ENCODE results near the gene SLC16A11. TPM values are rescaled to one million over a fixed set of nuclear protein-coding genes. Genes with fewer than 3 reads are reported as not detected.
A peak's percentile ranks its signal among the peaks of the same experiment; 100 is the strongest.
"Not testable (repeated sequence)": the region's sequence is repeated elsewhere in the genome, so short reads cannot be mapped to it uniquely, and the experiment has no call there.

SLC16A11 gene
- total RNA-seq (2014; rRNA removed; shearing (Covaris generic); ENCODE audit: low replicate concordance), result not detected in 2 replicates

GRCh38 chr17:7043497-7044198, at the start of gene SLC16A11:
Gene SLC16A11 (minus strand): TSS chr17:7044092. CDS start chr17:7043513, 579 bp downstream.
- in situ Hi-C loops (cut with HindIII; ENCODE audit: low pct_unique_long_range_greater_than_20kb, low sequenced_read_pairs), result no loop called here
- DNase-seq (ENCODE audit: low read depth), result no peak

DNA sequence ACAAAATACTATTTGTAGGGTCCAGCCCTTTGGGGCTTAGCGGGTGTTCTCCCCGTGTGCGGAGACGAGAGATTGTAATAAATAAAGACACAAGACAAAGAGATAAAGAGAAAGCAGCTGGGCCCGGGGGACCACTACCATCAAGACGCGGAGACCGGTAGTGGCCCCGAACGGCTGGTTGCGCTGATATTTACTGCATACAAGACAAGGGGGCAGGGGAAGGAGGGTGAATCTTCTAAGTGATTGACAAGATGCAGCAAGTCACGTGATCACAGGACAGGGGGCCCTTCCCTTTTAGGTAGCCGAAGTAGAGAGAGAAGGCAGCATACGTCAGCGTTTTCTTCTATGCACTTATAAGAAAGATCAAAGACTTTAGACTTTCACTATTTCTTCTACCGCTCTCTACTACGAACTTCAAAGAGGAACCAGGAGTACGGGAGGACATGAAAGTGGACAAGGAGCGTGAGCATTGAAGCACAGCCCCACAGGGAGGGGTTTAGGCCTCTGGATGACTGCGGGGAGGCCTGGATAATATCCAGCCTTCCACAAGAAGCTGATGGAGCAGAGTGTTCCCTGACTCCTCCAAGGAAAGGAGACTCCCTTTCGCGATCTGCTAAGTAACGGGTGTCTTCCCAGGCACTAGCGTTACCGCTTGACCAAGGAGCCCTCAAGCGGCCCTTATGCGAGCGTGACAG, 47.6 kb upstream of the SLC16A11 start:
- in situ Hi-C loops (cut with HindIII; ENCODE audit: low pct_unique_long_range_greater_than_20kb, low sequenced_read_pairs); DNase-seq (ENCODE audit: low read depth): not testable (repeated sequence)

DNA sequence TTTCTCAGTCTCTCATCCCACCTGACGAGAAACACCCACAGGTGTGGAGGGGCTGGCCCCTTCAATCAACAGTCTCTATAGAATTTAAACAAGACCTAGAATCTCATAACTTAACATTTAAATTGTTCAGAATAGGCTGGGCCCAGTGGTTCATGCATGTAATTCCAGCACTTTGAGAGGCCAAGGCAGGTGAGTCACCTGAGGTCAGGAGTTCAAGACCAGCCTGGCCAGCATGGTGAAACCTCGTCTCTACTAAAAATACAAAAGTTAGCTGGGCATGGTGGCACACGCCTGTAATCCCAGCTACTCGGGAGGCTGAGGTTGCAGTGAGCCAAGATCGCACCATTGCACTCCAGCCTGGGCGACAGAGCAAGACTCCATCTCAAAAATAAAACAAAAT, 45.7 kb upstream of the SLC16A11 start:
- in situ Hi-C loops (cut with HindIII; ENCODE audit: low pct_unique_long_range_greater_than_20kb, low sequenced_read_pairs); DNase-seq (ENCODE audit: low read depth): not testable (repeated sequence)

DNA sequence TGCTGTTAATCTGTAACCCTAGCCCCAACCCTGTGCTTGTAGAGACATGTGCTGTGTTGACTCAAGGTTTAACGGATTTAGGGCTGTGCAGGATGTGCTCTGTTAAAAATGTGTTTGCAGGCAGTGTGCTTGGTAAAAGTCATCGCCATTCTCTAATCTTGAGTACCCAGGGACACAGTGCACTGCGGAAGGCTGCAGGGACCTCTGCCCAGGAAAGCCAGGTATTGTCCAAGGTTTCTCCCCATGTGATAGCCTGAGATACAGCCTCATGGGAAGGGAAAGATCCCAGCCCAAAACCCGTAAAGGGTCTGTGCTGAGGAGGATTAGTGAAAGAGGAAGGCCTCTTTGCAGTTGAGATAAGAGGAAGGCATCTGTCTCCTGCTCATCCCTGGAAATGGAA, 44.5 kb upstream of the SLC16A11 start:
- in situ Hi-C loops (cut with HindIII; ENCODE audit: low pct_unique_long_range_greater_than_20kb, low sequenced_read_pairs), result not testable (repeated sequence)
- DNase-seq (ENCODE audit: low read depth), result peak; percentile 20

DNA sequence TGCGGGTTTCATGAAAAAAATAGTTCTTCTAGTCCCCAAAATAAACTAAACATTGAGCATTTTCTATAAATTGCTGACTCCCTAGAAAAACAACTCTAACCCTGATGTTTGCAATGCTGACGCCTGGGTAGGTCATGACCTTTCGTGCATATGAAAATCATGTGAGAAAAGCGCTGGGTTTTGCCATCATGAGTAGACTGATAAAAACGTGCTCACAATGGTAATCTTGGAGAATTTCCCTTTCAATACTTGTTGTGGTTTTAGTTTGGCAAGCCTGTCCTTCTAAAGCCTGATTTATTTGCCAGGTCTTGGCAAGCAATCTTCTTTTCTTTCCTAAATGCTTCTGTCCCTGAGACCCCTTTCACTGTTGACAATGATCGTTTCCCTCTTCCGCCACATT, 40.2 kb upstream of the SLC16A11 start:
- no peak for DNase-seq (ENCODE audit: low read depth)
- in situ Hi-C loops (cut with HindIII; ENCODE audit: low pct_unique_long_range_greater_than_20kb, low sequenced_read_pairs), result no loop called here

GRCh38 chr17:7083592-7083991, 39.7 kb upstream of the SLC16A11 start:
- DNase-seq (ENCODE audit: low read depth), result peak; percentile 63
- in situ Hi-C loops (cut with HindIII; ENCODE audit: low pct_unique_long_range_greater_than_20kb, low sequenced_read_pairs), result no loop called here

DNA sequence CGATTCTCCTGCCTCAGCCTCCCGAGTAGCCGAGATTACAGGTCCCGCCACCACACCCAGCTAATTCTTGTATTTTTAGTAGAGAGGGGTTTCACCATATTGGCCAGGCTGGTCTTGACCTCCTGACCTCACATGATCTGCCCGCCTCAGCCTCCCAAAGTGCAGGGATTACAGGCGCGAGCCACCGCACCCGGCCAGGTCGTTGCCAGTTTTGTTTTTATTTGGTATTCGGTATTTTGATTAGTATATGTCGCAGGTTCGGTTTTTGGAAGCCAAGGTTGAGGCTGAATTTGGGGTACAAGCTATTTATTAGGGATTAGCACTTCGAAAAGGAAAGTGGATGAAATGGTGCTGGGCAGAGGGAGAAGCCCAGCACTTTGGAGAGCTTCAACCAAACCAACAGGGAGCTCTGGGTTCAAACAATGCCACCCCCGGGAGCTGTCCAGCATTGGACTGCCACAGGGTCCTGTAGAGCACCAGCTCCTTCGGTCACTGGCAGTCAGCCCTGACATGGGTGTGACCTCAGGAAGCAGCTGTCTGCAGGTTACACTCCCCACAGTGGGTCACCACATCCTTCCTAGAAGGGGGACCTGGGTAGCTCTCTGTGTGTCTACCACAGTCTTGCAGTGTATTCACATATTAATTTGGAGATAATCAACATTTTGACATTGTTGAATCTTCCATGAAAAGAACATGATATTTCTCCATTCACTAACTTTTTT, 37.6 kb upstream of the SLC16A11 start:
- DNase-seq (ENCODE audit: low read depth), result no peak
- in situ Hi-C loops (cut with HindIII; ENCODE audit: low pct_unique_long_range_greater_than_20kb, low sequenced_read_pairs), result no loop called here

DNA sequence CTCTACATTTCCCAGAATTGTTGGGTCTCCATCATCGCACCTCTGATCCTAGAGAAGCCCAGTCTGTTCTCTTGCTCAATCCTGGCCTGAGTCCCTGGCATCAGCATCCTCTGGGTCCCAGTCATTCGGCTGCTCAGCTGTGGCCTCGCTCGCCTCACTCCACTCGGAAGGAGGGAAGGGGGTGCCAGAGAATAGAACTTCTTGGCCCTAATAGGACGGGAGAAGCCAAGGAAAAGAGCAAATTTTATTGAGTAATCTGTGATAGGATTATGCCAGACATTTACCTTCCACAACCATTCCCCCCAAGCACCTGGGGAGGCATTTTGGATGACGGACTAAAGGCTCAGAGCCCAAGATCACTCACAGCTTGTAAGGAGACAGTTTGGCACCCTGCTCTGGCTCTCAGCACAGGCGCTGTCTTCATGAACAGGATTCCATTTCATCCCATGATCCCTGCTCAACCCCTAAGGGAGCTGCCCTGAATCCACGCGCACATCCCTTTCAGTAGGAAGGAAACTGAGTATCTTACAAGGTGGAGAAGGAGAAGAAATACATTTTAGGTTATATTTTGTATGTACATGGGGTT, 36.7 kb upstream of the SLC16A11 start:
- in situ Hi-C loops (cut with HindIII; ENCODE audit: low pct_unique_long_range_greater_than_20kb, low sequenced_read_pairs), result no loop called here

GRCh38 chr17:7079581-7080455, 35.9 kb upstream of the SLC16A11 start, which contains the start of gene CLEC10A:
Gene CLEC10A (minus strand): TSS chr17:7080251. CDS start chr17:7078812, 1,439 bp downstream.
- DNase-seq (ENCODE audit: low read depth), result no peak
- in situ Hi-C loops (cut with HindIII; ENCODE audit: low pct_unique_long_range_greater_than_20kb, low sequenced_read_pairs), result no loop called here

More for the DNA sequence above, 36.7 kb upstream of the SLC16A11 start:
- DNase-seq (ENCODE audit: low read depth), result no peak

GRCh38 chr17:7078711-7079110, 34.8 kb upstream of the SLC16A11 start:
- in situ Hi-C loops (cut with HindIII; ENCODE audit: low pct_unique_long_range_greater_than_20kb, low sequenced_read_pairs), result no loop called here
- DNase-seq (ENCODE audit: low read depth), result no peak

DNA sequence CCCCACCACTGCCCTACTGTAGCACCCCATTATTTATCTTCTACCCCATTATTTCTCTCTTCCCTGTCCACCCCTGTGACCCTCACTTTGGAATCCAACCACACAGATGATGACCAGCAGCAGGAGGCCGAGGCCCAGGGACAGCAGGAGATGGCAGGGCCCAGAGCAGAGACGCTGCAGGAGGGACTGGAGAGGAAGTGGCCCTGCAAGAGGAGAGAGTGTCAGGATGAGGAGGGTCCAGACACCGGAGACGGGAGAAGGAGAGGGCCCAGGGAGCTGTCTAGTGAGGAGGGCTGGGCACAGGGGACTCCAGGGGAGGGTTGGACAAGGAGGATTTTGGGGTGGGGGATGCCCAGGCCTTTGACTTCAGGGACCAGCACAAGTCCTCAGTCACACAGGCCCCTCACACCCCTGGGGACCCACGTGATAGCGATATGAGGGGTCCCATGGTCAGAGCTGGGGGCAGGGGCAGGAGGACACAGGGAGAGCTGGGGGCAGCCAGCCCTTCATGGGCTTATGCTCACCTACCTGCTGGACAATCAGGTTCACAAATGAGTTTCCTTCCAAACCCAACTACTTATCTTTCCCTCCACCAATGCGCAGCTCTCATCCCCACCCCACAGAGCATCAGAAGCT, 34.1 kb upstream of the SLC16A11 start:
- DNase-seq (ENCODE audit: low read depth), result no peak
- in situ Hi-C loops (cut with HindIII; ENCODE audit: low pct_unique_long_range_greater_than_20kb, low sequenced_read_pairs), result no loop called here

DNA sequence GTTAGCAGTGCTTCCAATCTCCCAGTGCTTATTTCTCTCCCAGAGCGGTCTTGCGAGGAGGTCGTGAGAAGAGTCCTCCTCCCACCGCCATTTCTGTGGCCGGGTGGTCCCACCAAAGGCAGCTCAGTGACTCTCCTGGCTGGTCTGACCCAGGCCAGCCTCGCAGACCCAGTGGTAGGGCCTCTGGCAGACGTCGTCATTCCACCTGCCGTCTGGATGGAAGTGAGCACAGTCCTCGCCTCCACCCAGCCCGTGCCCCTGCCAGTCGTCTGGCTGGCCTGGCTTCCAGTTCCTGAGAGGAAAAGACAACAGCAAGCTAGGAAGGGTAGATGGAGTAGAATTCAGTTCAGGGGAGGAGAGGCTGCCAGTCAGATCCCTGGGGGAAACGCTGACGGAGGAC, 31.0 kb upstream of the SLC16A11 start:
- no peak for DNase-seq (ENCODE audit: low read depth)
- in situ Hi-C loops (cut with HindIII; ENCODE audit: low pct_unique_long_range_greater_than_20kb, low sequenced_read_pairs), result no loop called here

GRCh38 chr17:7072406-7072805, 28.5 kb upstream of the SLC16A11 start:
- in situ Hi-C loops (cut with HindIII; ENCODE audit: low pct_unique_long_range_greater_than_20kb, low sequenced_read_pairs), result no loop called here
- no peak for DNase-seq (ENCODE audit: low read depth)

- in situ Hi-C loops (cut with HindIII; ENCODE audit: low pct_unique_long_range_greater_than_20kb, low sequenced_read_pairs), result no loop called here
- no peak for DNase-seq (ENCODE audit: low read depth)
These were observed 26.8 kb upstream of the SLC16A11 start for GRCh38 chr17:7070712-7071111.

DNA sequence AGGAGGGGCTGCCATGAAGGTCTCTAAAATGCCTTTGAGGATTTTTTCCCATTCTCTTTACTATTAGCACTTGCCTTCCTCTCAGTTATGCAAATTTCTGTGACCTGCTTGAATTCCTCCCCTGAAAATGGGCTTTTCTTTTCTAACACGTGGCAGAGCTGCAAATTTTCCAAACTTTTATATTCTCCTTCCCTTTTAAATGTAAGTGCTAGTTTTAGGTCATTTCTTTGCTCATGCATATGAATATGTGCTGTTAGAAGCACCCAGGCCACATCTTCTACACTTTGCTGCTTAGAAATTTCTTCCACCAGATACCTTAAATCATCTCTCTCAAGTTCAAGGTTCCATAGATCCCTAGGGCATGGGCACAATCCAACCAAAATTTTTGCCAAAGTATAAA, 24.4 kb upstream of the SLC16A11 start:
- in situ Hi-C loops (cut with HindIII; ENCODE audit: low pct_unique_long_range_greater_than_20kb, low sequenced_read_pairs), result no loop called here
- DNase-seq (ENCODE audit: low read depth), result no peak

DNA sequence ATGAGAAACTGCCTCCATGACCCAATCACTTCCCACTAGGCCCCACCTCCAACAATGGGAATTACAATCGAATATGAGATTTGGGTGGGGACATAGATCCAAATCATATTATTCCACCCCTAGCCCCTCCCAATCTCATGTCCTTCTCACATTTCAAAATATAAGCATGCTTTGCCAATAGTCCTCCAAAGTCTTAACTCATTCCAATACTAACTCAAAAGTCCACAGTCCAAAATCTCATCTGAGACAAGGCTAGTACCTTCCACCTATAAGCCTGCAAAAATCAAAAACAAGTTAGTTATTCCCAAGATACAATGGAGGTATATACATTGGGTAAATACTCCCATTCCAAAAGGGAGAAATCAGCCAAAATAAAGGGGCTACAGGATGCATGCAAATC, 23.3 kb upstream of the SLC16A11 start:
- in situ Hi-C loops (cut with HindIII; ENCODE audit: low pct_unique_long_range_greater_than_20kb, low sequenced_read_pairs), result no loop called here

DNA sequence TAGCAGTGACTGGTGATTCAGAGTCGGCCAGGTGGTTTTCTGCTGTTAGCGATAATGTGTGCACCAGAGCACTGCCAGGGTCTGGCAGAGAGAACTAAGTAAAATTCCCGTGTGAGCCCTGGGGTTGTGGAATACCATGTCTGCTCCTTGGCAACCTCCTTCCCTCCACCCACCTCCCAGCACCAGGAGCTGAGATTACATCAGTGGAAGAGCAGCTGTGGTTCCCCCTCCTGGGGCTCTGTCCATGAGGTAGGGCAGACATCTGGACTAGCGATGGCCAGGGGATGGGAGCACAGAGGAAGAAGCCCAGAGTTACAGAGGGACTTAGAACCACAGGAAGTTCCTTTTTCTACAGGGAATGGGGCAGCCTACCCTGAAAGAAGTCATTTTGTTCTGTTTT, 20.4 kb upstream of the SLC16A11 start:
- in situ Hi-C loops (cut with HindIII; ENCODE audit: low pct_unique_long_range_greater_than_20kb, low sequenced_read_pairs), result no loop called here
- no peak for DNase-seq (ENCODE audit: low read depth)

More for the DNA sequence above, 23.3 kb upstream of the SLC16A11 start:
- no peak for DNase-seq (ENCODE audit: low read depth)
